ENCODE data around the gene BTG2. TPM values are rescaled to one million over a fixed set of nuclear protein-coding genes. Genes with fewer than 3 reads are reported as not detected.
"Not testable (repeated sequence)": the region's sequence is repeated elsewhere in the genome, so short reads cannot be mapped to it uniquely, and the experiment has no call there.

BTG2 gene
- total RNA-seq, 4 donors from 2014 or later: 160 to 319 (median 193) TPM

DNA sequence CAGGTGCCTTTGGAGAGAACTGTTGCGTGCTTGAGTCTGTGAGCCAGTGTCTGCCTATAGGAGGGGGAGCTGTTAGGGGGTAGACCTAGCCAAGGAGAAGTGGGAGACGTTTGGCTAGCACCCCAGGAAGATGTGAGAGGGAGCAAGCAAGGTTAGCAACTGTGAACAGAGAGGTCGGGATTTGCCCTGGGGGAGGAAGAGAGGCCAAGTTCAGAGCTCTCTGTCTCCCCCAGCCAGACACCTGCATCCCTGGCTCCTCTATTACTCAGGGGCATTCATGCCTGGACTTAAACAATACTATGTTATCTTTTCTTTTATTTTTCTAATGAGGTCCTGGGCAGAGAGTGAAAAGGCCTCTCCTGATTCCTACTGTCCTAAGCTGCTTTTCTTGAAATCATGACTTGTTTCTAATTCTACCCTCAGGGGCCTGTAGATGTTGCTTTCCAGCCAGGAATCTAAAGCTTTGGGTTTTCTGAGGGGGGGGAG lies 2.4 kb downstream of the BTG2 start:
- 16% methylated on average over 3 of the region's 3 CpGs for WGBS
- Histone ChIP-seq H3K27ac (peak overlapping the region; percentile 98), H3K9me3 (no peaks in the 10 kb centered on the region), H3K36me3 (peaks cover 34% of the 10 kb centered on the region), H3K27me3 (no peaks in the 10 kb centered on the region), H3K4me1 (peaks cover 57% of the 10 kb centered on the region), H3K4me3 (peak overlapping the region; percentile 92)
- DNase-seq (ENCODE audit: low spot score in 2 of 2): no peak
- TF ChIP-seq POLR2A (IDR thresholded peaks at IDR 0.05): no peak
- no peak for TF ChIP-seq POLR2AphosphoS5 (IDR thresholded peaks at IDR 0.05)
- TF ChIP-seq, protein P1, sequence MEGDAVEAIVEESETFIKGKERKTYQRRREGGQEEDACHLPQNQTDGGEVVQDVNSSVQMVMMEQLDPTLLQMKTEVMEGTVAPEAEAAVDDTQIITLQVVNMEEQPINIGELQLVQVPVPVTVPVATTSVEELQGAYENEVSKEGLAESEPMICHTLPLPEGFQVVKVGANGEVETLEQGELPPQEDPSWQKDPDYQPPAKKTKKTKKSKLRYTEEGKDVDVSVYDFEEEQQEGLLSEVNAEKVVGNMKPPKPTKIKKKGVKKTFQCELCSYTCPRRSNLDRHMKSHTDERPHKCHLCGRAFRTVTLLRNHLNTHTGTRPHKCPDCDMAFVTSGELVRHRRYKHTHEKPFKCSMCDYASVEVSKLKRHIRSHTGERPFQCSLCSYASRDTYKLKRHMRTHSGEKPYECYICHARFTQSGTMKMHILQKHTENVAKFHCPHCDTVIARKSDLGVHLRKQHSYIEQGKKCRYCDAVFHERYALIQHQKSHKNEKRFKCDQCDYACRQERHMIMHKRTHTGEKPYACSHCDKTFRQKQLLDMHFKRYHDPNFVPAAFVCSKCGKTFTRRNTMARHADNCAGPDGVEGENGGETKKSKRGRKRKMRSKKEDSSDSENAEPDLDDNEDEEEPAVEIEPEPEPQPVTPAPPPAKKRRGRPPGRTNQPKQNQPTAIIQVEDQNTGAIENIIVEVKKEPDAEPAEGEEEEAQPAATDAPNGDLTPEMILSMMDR (IDR thresholded peaks at IDR 0.05): no peak
- TF ChIP-seq EP300 (IDR thresholded peaks at IDR 0.05): no peak

DNA sequence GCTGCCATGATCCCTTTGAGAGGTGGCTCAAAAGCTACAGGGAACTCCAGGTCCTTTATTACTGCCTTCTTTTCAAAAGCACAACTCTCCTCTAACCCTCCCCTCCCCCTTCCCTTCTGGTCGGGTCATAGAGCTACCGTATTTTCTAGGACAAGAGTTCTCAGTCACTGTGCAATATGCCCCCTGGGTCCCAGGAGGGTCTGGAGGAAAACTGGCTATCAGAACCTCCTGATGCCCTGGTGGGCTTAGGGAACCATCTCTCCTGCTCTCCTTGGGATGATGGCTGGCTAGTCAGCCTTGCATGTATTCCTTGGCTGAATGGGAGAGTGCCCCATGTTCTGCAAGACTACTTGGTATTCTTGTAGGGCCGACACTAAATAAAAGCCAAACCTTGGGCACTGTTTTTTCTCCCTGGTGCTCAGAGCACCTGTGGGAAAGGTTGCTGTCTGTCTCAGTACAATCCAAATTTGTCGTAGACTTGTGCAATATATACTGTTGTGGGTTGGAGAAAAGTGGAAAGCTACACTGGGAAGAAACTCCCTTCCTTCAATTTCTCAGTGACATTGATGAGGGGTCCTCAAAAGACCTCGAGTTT lies 3.1 kb downstream of the BTG2 start:
- peak overlapping the region; percentile 92 for H3K4me3 ChIP-seq
- H3K27me3 ChIP-seq: no peaks in the 10 kb centered on the region
- TF ChIP-seq POLR2AphosphoS5 (IDR thresholded peaks at IDR 0.05) (no peak), EP300 (IDR thresholded peaks at IDR 0.05) (no peak), POLR2A (IDR thresholded peaks at IDR 0.05) (no peak)
- TF ChIP-seq, protein P1 (IDR thresholded peaks at IDR 0.05): no peak
- H3K36me3 ChIP-seq: peaks cover 34% of the 10 kb centered on the region
- no peak for DNase-seq (ENCODE audit: low spot score in 2 of 2)
- peaks cover 49% of the 10 kb centered on the region for H3K4me1 ChIP-seq
- no peaks in the 10 kb centered on the region for H3K9me3 ChIP-seq
- peak overlapping the region; percentile 3 for H3K27ac ChIP-seq
- 39% methylated on average over 5 of the region's 5 CpGs for WGBS

DNA sequence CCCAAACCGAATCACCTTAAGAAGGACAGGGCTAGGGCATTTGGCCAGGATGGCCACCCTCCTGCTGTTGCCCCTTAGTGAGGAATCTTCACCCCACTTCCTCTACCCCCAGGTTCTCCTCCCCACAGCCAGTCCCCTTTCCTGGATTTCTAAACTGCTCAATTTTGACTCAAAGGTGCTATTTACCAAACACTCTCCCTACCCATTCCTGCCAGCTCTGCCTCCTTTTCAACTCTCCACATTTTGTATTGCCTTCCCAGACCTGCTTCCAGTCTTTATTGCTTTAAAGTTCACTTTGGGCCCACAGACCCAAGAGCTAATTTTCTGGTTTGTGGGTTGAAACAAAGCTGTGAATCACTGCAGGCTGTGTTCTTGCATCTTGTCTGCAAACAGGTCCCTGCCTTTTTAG lies 3.6 kb downstream of the BTG2 start:
- TF ChIP-seq POLR2AphosphoS5 (IDR thresholded peaks at IDR 0.05): no peak
- no peak for TF ChIP-seq POLR2A (IDR thresholded peaks at IDR 0.05)
- TF ChIP-seq, protein P1 (IDR thresholded peaks at IDR 0.05): no peak
- TF ChIP-seq EP300 (IDR thresholded peaks at IDR 0.05): no peak
- H3K4me3 ChIP-seq: peak overlapping the region; percentile 92
- no peaks in the 10 kb centered on the region for H3K27me3 ChIP-seq
- H3K27ac ChIP-seq: peak overlapping the region; percentile 3
- 88% methylated on average over 1 of the region's 1 CpG for WGBS
- peaks cover 34% of the 10 kb centered on the region for H3K36me3 ChIP-seq
- H3K4me1 ChIP-seq: peaks cover 45% of the 10 kb centered on the region
- no peaks in the 10 kb centered on the region for H3K9me3 ChIP-seq
- DNase-seq (ENCODE audit: low spot score in 2 of 2): no peak

GRCh38 chr1:203311368-203312301 lies 6.3 kb downstream of the BTG2 start:
- Histone ChIP-seq H3K36me3 (peaks cover 34% of the 10 kb centered on the region), H3K4me1 (peaks cover 43% of the 10 kb centered on the region), H3K27ac (no peak overlapping the region), H3K4me3 (no peak overlapping the region), H3K9me3 (no peaks in the 10 kb centered on the region), H3K27me3 (no peaks in the 10 kb centered on the region)
- DNase-seq (ENCODE audit: low spot score in 2 of 2): no peak
- WGBS: 85% methylated on average over 3 of the region's 3 CpGs
- TF ChIP-seq POLR2A (IDR thresholded peaks at IDR 0.05): no peak

- peaks cover 26% of the 10 kb centered on the region for H3K4me1 ChIP-seq
Observed at GRCh38 chr1:203314025-203314759, 8.9 kb downstream of the BTG2 start.

More at GRCh38 chr1:203314025-203314759, 8.9 kb downstream of the BTG2 start:
- DNase-seq (ENCODE audit: low spot score in 2 of 2); H3K4me3 ChIP-seq; H3K9me3 ChIP-seq; H3K27me3 ChIP-seq; H3K27ac ChIP-seq: not testable (repeated sequence)
- H3K36me3 ChIP-seq: peaks cover 10% of the 10 kb centered on the region
- WGBS: 85% methylated on average over 4 of the region's 4 CpGs
